Measurements from ENCODE around the gene KIF26A. TPM values are rescaled to one million over a fixed set of nuclear protein-coding genes. Genes with fewer than 3 reads are reported as not detected.

KIF26A gene
- total and polyA plus RNA-seq, 2 experiments from 2014 or later, result 3.5 to 5.0 TPM

DNA sequence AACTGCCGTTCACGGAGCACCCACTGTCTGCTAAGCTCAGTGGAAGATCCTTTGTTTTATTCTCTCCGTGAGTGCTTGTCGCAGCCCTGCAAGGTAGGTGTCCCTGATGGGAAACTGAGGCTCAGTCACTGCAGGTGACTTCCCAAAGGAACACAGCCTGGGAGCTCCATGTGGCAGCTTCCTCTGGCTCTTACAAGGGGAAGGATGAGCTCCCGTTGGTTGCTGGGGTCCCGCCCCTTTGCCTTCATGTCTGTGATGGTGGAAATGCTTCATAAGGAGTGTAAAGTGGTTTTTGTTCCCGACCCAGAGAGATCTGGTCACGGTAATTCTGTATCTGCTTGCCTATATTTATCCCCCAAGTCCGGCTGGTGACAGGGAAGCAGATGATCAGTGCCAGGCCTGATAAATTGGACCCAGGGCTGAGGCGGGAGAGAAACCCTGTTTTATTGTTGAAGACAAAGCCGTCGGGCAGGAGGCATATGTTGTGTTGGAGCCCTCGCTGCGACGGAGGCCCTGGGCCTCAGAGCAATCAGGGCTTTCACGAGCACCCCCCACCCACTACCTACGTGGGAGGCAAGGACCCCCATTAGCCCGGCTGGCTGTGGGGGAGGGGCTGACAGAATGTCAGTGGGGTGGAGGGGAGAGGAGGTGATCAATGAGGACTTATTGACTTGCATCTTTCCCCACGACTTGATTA, 91.9 kb downstream of the KIF26A start:
- Histone ChIP-seq H3K4me2 (no peak overlapping the region), H3K9me2 (replicated peaks; ENCODE audit: insufficient read depth) (no peaks in the 10 kb centered on the region), H3K4me1 (ENCODE audit: insufficient read depth) (no peaks in the 10 kb centered on the region), H3K79me2 (no peaks in the 10 kb centered on the region), H3K27ac (no peak overlapping the region), H2AFZ (no peak overlapping the region), H3K27me3 (no peaks in the 10 kb centered on the region), H3K4me3 (no peak overlapping the region), H3K9me3 (ENCODE audit: low read depth) (no peaks in the 10 kb centered on the region), H4K20me1 (ENCODE audit: insufficient read depth, poor library complexity, severe bottlenecking) (no peaks in the 10 kb centered on the region), H3K36me3 (replicated peaks; ENCODE audit: insufficient read depth, low read depth) (no peaks in the 10 kb centered on the region)
- TF ChIP-seq, protein P1, sequence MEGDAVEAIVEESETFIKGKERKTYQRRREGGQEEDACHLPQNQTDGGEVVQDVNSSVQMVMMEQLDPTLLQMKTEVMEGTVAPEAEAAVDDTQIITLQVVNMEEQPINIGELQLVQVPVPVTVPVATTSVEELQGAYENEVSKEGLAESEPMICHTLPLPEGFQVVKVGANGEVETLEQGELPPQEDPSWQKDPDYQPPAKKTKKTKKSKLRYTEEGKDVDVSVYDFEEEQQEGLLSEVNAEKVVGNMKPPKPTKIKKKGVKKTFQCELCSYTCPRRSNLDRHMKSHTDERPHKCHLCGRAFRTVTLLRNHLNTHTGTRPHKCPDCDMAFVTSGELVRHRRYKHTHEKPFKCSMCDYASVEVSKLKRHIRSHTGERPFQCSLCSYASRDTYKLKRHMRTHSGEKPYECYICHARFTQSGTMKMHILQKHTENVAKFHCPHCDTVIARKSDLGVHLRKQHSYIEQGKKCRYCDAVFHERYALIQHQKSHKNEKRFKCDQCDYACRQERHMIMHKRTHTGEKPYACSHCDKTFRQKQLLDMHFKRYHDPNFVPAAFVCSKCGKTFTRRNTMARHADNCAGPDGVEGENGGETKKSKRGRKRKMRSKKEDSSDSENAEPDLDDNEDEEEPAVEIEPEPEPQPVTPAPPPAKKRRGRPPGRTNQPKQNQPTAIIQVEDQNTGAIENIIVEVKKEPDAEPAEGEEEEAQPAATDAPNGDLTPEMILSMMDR (IDR thresholded peaks at IDR 0.05; ENCODE audit: poor library complexity), result no peak
- TF ChIP-seq EZH2phosphoT487 (IDR thresholded peaks at IDR 0.05; ENCODE audit: low read depth, severe bottlenecking, unreplicated experiment) (no peak), EZH2 (IDR thresholded peaks at IDR 0.05; ENCODE audit: borderline replicate concordance) (no peak)
- no peak for DNase-seq (ENCODE audit: low spot score)
- 71% methylated on average over 18 of the region's 19 CpGs for WGBS (ENCODE audit: low lambda C conversion rate, missing lambda C conversion rate)

MicroRNAs encoded within 50 kb of the gene (microRNA counts, 767-probe panel; counts per million panel counts)
- not detected for microRNA hsa-miR-203

Small RNAs within 50 kb of the gene (microRNA-seq; reads per million reads assigned to microRNA genes)
- gene MIR203A (not detected), gene MIR203B (not detected)

Small RNAs within 50 kb of the gene (small RNA-seq; reads per million reads assigned to genes)
- 97.4 reads per million, percentile 97 among the genes with 10 or more reads in this experiment for gene MIR203A

Other genes with a start within 250 kb of the KIF26A start
- gene TDRD9, start 210.1 kb upstream of the KIF26A start, total RNA-seq, result 0.73 and 2.2 TPM in 2 replicates
- 1.3 and 2.3 TPM in 2 replicates for gene TDRD9, start 210.1 kb upstream of the KIF26A start, polyA plus RNA-seq
- not detected in 2 replicates for gene RD3L, start 196.1 kb upstream of the KIF26A start, total RNA-seq
- not detected in 2 replicates for gene RD3L, start 196.1 kb upstream of the KIF26A start, polyA plus RNA-seq
- gene ASPG, start 52.9 kb upstream of the KIF26A start, total RNA-seq, result 4.9 and 5.9 TPM in 2 replicates
- 14.7 and 20.3 TPM in 2 replicates for gene ASPG, start 52.9 kb upstream of the KIF26A start, polyA plus RNA-seq

Measured in hepatocyte (in vitro differentiated cells).